Measurements from ENCODE around the gene OTOG.

The OTOG gene

GRCh38 chr11:17649696-17650095, 102.6 kb downstream of the OTOG start:
- no peak overlapping the region for H3K4me3 ChIP-seq (ENCODE audit: low read depth, low read length)
- no peak for TF ChIP-seq CTCF (conservative IDR thresholded peaks at IDR 0.05; ENCODE audit: low read depth, low read length)
- DNase-seq (ENCODE audit: low read depth) = no peak

GRCh38 chr11:17650127-17650911, 103.3 kb downstream of the OTOG start:
- TF ChIP-seq CTCF (conservative IDR thresholded peaks at IDR 0.05; ENCODE audit: low read depth, low read length) = no peak
- DNase-seq (ENCODE audit: low read depth) = peak; percentile 1
- no peak overlapping the region for H3K4me3 ChIP-seq (ENCODE audit: low read depth, low read length)

GRCh38 chr11:17651061-17651460, 104.0 kb downstream of the OTOG start:
- TF ChIP-seq CTCF (conservative IDR thresholded peaks at IDR 0.05; ENCODE audit: low read depth, low read length) = no peak

GRCh38 chr11:17651681-17652080, 104.6 kb downstream of the OTOG start:
- no peak overlapping the region for H3K4me3 ChIP-seq (ENCODE audit: low read depth, low read length)
- no peak for TF ChIP-seq CTCF (conservative IDR thresholded peaks at IDR 0.05; ENCODE audit: low read depth, low read length)
- DNase-seq (ENCODE audit: low read depth) = no peak

More at GRCh38 chr11:17651061-17651460, 104.0 kb downstream of the OTOG start:
- no peak overlapping the region for H3K4me3 ChIP-seq (ENCODE audit: low read depth, low read length)
- DNase-seq (ENCODE audit: low read depth) = no peak

- no peak overlapping the region for H3K4me3 ChIP-seq (ENCODE audit: low read depth, low read length)
- TF ChIP-seq CTCF (conservative IDR thresholded peaks at IDR 0.05; ENCODE audit: low read depth, low read length) = no peak
- DNase-seq (ENCODE audit: low read depth) = no peak
Observed at GRCh38 chr11:17652556-17652955, 105.5 kb downstream of the OTOG start.

- TF ChIP-seq CTCF (conservative IDR thresholded peaks at IDR 0.05; ENCODE audit: low read depth, low read length) = no peak
- H3K4me3 ChIP-seq (ENCODE audit: low read depth, low read length) = no peak overlapping the region
- DNase-seq (ENCODE audit: low read depth) = no peak
Observed at GRCh38 chr11:17653611-17654010, 106.6 kb downstream of the OTOG start.

- TF ChIP-seq CTCF (conservative IDR thresholded peaks at IDR 0.05; ENCODE audit: low read depth, low read length) = no peak
- no peak overlapping the region for H3K4me3 ChIP-seq (ENCODE audit: low read depth, low read length)
- DNase-seq (ENCODE audit: low read depth) = no peak
Observed at GRCh38 chr11:17655682-17656081, 108.6 kb downstream of the OTOG start.
